PC-9 (cell line): Measurements from ENCODE around the gene SEMA3C.

Source experiments
- CTCF ChIP-seq: fragments of 200-600 bp; sonication (generic); conservative IDR thresholded peaks from 2 replicates; pipeline ENCODE4 v1.6.1; 2017; ENCODE audit warnings: mixed run types, antibody characterized with exemption, mild to moderate bottlenecking, moderate library complexity
- EZH2 ChIP-seq: fragments of 200-600 bp; sonication (generic); IDR thresholded peaks from 2 replicates; pipeline ENCODE4 v1.8.0; 2017; ENCODE audit warnings: antibody characterized with exemption, low read depth

GRCh38 chr7:80719261-80719660 is 199.6 kb downstream of the SEMA3C start:
- TF ChIP-seq CTCF, result no peak
- TF ChIP-seq EZH2, result no peak
